ENCODE data around the gene XXYLT1.
"Not testable (repeated sequence)": the region's sequence is repeated elsewhere in the genome, so short reads cannot be mapped to it uniquely, and the experiment has no call there.

Gene XXYLT1

DNA sequence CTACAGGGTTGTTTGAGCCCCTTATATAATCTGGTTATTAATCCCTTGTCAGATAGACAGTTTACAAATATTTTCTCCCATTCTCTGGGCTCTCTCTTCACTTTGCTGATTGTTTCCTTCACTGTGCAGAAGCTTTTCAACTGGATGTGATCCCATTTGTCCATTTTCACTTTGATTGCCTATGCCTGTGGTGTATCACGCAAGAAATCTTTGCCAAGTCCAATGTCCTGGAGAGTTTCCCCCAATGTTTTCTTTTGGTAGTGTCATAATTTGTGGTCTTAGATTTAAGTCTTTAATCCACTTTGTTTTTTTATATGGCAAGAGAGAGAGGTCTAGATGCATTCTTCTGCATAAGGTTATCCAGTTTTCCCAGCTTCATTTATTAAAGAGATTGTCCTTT lies 40.7 kb downstream of the XXYLT1 start:
- DNase-seq, result no peak
- ChIA-PET POLR2A (no interaction called here), CTCF (interaction anchor here (0.8 kb wide), 1 partner anchor 19 kb away, joined by 3 read pairs; no protein-coding TSS in a partner anchor)
- Histone ChIP-seq H3K4me1 (ENCODE audit: control extremely low read depth in 1 of 4, control insufficient read depth in 4 of 4, insufficient read depth in 4 of 4, low read length in 3 of 4) (peaks cover 3 to 21% (median 15%) of the 10 kb centered on the region in 4 experiments), H3K4me3 (ENCODE audit: control insufficient read depth in 1 of 7, extremely low read depth in 1 of 7, insufficient read depth in 4 of 7, low read depth in 2 of 7, low read length in 6 of 7) (no peak overlapping the region), H3K36me3 (ENCODE audit: control insufficient read depth in 4 of 4, insufficient read depth in 4 of 4, low read length in 3 of 4) (peaks cover 0 to 13% (median 8%) of the 10 kb centered on the region in 4 experiments), H3K9me3 (ENCODE audit: control extremely low read depth in 1 of 5, control insufficient read depth in 4 of 5, insufficient read depth in 2 of 5, low read depth in 1 of 5, low read length in 4 of 5) (no peaks in the 10 kb centered on the region), H3K27me3 (replicated peaks in 2 of 5; ENCODE audit: control insufficient read depth in 4 of 5, insufficient read depth in 5 of 5, low read length in 4 of 5) (no peaks in the 10 kb centered on the region), H3K27ac (ENCODE audit: insufficient read depth in 1 of 2, low read depth in 1 of 2, low read length in 2 of 2, poor library complexity in 1 of 2, severe bottlenecking in 2 of 2) (no peak overlapping the region)
- WGBS (ENCODE audit: insufficient coverage), result no CpG with 5 or more reads among the region's 1 CpG

- H3K27me3 ChIP-seq (replicated peaks in 2 of 5; ENCODE audit: control insufficient read depth in 4 of 5, insufficient read depth in 5 of 5, low read length in 4 of 5); H3K27ac ChIP-seq (ENCODE audit: insufficient read depth in 1 of 2, low read depth in 1 of 2, low read length in 2 of 2, poor library complexity in 1 of 2, severe bottlenecking in 2 of 2); H3K4me3 ChIP-seq (ENCODE audit: control insufficient read depth in 1 of 7, extremely low read depth in 1 of 7, insufficient read depth in 4 of 7, low read depth in 2 of 7, low read length in 6 of 7); DNase-seq; POLR2A ChIA-PET; H3K9me3 ChIP-seq (ENCODE audit: control extremely low read depth in 1 of 5, control insufficient read depth in 4 of 5, insufficient read depth in 2 of 5, low read depth in 1 of 5, low read length in 4 of 5): not testable (repeated sequence)
- peaks cover 3 to 29% (median 22%) of the 10 kb centered on the region in 4 experiments for H3K4me1 ChIP-seq (ENCODE audit: control extremely low read depth in 1 of 4, control insufficient read depth in 4 of 4, insufficient read depth in 4 of 4, low read length in 3 of 4)
- peaks cover 0 to 25% (median 8%) of the 10 kb centered on the region in 4 experiments for H3K36me3 ChIP-seq (ENCODE audit: control insufficient read depth in 4 of 4, insufficient read depth in 4 of 4, low read length in 3 of 4)
- CTCF ChIA-PET, result interaction anchor here (3.1 kb wide), 1 partner anchor 19 kb away, joined by 10 read pairs; no protein-coding TSS in a partner anchor
- 100% methylated on average over 1 of the region's 5 CpGs for WGBS (ENCODE audit: insufficient coverage)
Observed at GRCh38 chr3:195228886-195229285, 42.1 kb downstream of the XXYLT1 start.

DNA sequence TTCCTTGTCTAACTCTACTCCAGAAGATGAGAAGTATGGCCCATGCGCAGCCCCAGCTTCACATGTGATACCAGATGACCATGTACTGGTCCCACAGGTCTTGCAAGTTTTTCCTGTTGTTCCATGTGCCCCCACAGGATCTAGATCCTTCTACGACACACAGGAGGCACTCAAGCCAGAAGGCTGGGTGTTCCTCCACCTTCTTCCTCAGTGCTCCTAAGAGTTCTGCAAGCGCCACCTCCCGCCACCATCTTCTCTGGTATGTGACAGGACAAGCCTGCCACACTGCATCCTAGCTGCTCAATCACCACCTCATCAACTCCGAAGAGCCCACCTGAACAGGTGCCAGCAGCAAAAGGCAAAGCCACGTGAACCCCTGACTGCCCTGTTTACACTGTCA lies 43.1 kb downstream of the XXYLT1 start:
- 99% methylated on average over 6 of the region's 6 CpGs for WGBS (ENCODE audit: insufficient coverage)
- DNase-seq, result no peak
- CTCF ChIA-PET, result interaction anchor here (1.0 to 3.1 kb wide), 12 partner anchors 8 to 225 kb away, joined by 3 to 10 read pairs (median 3); no protein-coding TSS in a partner anchor
- Histone ChIP-seq H3K9me3 (ENCODE audit: control extremely low read depth in 1 of 5, control insufficient read depth in 4 of 5, insufficient read depth in 2 of 5, low read depth in 1 of 5, low read length in 4 of 5) (no peaks in the 10 kb centered on the region), H3K27ac (ENCODE audit: insufficient read depth in 1 of 2, low read depth in 1 of 2, low read length in 2 of 2, poor library complexity in 1 of 2, severe bottlenecking in 2 of 2) (no peak overlapping the region), H3K27me3 (replicated peaks in 2 of 5; ENCODE audit: control insufficient read depth in 4 of 5, insufficient read depth in 5 of 5, low read length in 4 of 5) (no peaks in the 10 kb centered on the region), H3K4me1 (ENCODE audit: control extremely low read depth in 1 of 4, control insufficient read depth in 4 of 4, insufficient read depth in 4 of 4, low read length in 3 of 4) (peaks cover 3 to 36% (median 28%) of the 10 kb centered on the region in 4 experiments), H3K36me3 (ENCODE audit: control insufficient read depth in 4 of 4, insufficient read depth in 4 of 4, low read length in 3 of 4) (peaks cover 0 to 25% (median 8%) of the 10 kb centered on the region in 4 experiments), H3K4me3 (ENCODE audit: control insufficient read depth in 1 of 7, extremely low read depth in 1 of 7, insufficient read depth in 4 of 7, low read depth in 2 of 7, low read length in 6 of 7) (no peak overlapping the region)
- POLR2A ChIA-PET, result no interaction called here

- POLR2A ChIA-PET, result interaction anchor here (0.6 to 1.0 kb wide), 3 partner anchors 30 to 1329 kb away, joined by 3 to 4 read pairs (median 3); no protein-coding TSS in a partner anchor
- H3K4me1 ChIP-seq (ENCODE audit: control extremely low read depth in 1 of 4, control insufficient read depth in 4 of 4, insufficient read depth in 4 of 4, low read length in 3 of 4), result peaks cover 3 to 38% (median 30%) of the 10 kb centered on the region in 4 experiments
- H3K27me3 ChIP-seq (replicated peaks in 2 of 5; ENCODE audit: control insufficient read depth in 4 of 5, insufficient read depth in 5 of 5, low read length in 4 of 5), result no peaks in the 10 kb centered on the region
- H3K4me3 ChIP-seq (ENCODE audit: control insufficient read depth in 1 of 7, extremely low read depth in 1 of 7, insufficient read depth in 4 of 7, low read depth in 2 of 7, low read length in 6 of 7), result no peak overlapping the region
- WGBS (ENCODE audit: insufficient coverage), result 55% methylated on average over 8 of the region's 9 CpGs
- no peak overlapping the region for H3K27ac ChIP-seq (ENCODE audit: insufficient read depth in 1 of 2, low read depth in 1 of 2, low read length in 2 of 2, poor library complexity in 1 of 2, severe bottlenecking in 2 of 2)
- peak in 2 of 3 donors; percentile 51 to 53 for DNase-seq
- H3K9me3 ChIP-seq (ENCODE audit: control extremely low read depth in 1 of 5, control insufficient read depth in 4 of 5, insufficient read depth in 2 of 5, low read depth in 1 of 5, low read length in 4 of 5), result no peaks in the 10 kb centered on the region
- CTCF ChIA-PET, result interaction anchor here (1.0 to 3.1 kb wide), 22 partner anchors 9 to 224 kb away, joined by 3 to 10 read pairs (median 4); no protein-coding TSS in a partner anchor
- peaks cover 0 to 25% (median 8%) of the 10 kb centered on the region in 4 experiments for H3K36me3 ChIP-seq (ENCODE audit: control insufficient read depth in 4 of 4, insufficient read depth in 4 of 4, low read length in 3 of 4)
Observed at GRCh38 chr3:195226900-195227447, 44.0 kb downstream of the XXYLT1 start.

- no peak for DNase-seq
- no peak overlapping the region for H3K4me3 ChIP-seq (ENCODE audit: control insufficient read depth in 1 of 7, extremely low read depth in 1 of 7, insufficient read depth in 4 of 7, low read depth in 2 of 7, low read length in 6 of 7)
- H3K27me3 ChIP-seq (replicated peaks in 2 of 5; ENCODE audit: control insufficient read depth in 4 of 5, insufficient read depth in 5 of 5, low read length in 4 of 5), result no peaks in the 10 kb centered on the region
- H3K4me1 ChIP-seq (ENCODE audit: control extremely low read depth in 1 of 4, control insufficient read depth in 4 of 4, insufficient read depth in 4 of 4, low read length in 3 of 4), result peaks cover 3 to 43% (median 36%) of the 10 kb centered on the region in 4 experiments
- WGBS (ENCODE audit: insufficient coverage), result 91% methylated on average over 6 of the region's 7 CpGs
- H3K36me3 ChIP-seq (ENCODE audit: control insufficient read depth in 4 of 4, insufficient read depth in 4 of 4, low read length in 3 of 4), result peaks cover 0 to 25% (median 8%) of the 10 kb centered on the region in 4 experiments
- no peaks in the 10 kb centered on the region for H3K9me3 ChIP-seq (ENCODE audit: control extremely low read depth in 1 of 5, control insufficient read depth in 4 of 5, insufficient read depth in 2 of 5, low read depth in 1 of 5, low read length in 4 of 5)
- H3K27ac ChIP-seq (ENCODE audit: insufficient read depth in 1 of 2, low read depth in 1 of 2, low read length in 2 of 2, poor library complexity in 1 of 2, severe bottlenecking in 2 of 2), result no peak overlapping the region
- ChIA-PET POLR2A (interaction anchor here (0.6 to 1.0 kb wide), 3 partner anchors 31 to 1329 kb away, joined by 3 to 4 read pairs (median 3); no protein-coding TSS in a partner anchor), CTCF (interaction anchor here (0.7 to 3.1 kb wide), 20 partner anchors 10 to 121 kb away, joined by 3 to 10 read pairs (median 4); no protein-coding TSS in a partner anchor)
Observed at GRCh38 chr3:195226445-195226844, 44.5 kb downstream of the XXYLT1 start.

GRCh38 chr3:195224980-195225580 lies 45.9 kb downstream of the XXYLT1 start:
- CTCF ChIA-PET, result interaction anchor here (0.7 to 1.8 kb wide), 9 partner anchors 10 to 66 kb away, joined by 3 to 7 read pairs (median 3); no protein-coding TSS in a partner anchor

More at GRCh38 chr3:195224980-195225580, 45.9 kb downstream of the XXYLT1 start:
- Histone ChIP-seq H3K36me3 (ENCODE audit: control insufficient read depth in 4 of 4, insufficient read depth in 4 of 4, low read length in 3 of 4) (peaks cover 0 to 30% (median 8%) of the 10 kb centered on the region in 4 experiments), H3K4me3 (ENCODE audit: control insufficient read depth in 1 of 7, extremely low read depth in 1 of 7, insufficient read depth in 4 of 7, low read depth in 2 of 7, low read length in 6 of 7) (no peak overlapping the region), H3K4me1 (ENCODE audit: control extremely low read depth in 1 of 4, control insufficient read depth in 4 of 4, insufficient read depth in 4 of 4, low read length in 3 of 4) (peaks cover 3 to 55% (median 43%) of the 10 kb centered on the region in 4 experiments), H3K9me3 (ENCODE audit: control extremely low read depth in 1 of 5, control insufficient read depth in 4 of 5, insufficient read depth in 2 of 5, low read depth in 1 of 5, low read length in 4 of 5) (no peaks in the 10 kb centered on the region), H3K27ac (ENCODE audit: insufficient read depth in 1 of 2, low read depth in 1 of 2, low read length in 2 of 2, poor library complexity in 1 of 2, severe bottlenecking in 2 of 2) (no peak overlapping the region), H3K27me3 (replicated peaks in 2 of 5; ENCODE audit: control insufficient read depth in 4 of 5, insufficient read depth in 5 of 5, low read length in 4 of 5) (no peaks in the 10 kb centered on the region)
- POLR2A ChIA-PET, result no interaction called here
- DNase-seq, result no peak
- 90% methylated on average over 3 of the region's 3 CpGs for WGBS (ENCODE audit: insufficient coverage)
